HG02870 (cell line): Measurements from ENCODE around the gene RORB.

ENCODE experiments used
- ATAC-seq: cut with Tn5 transposase; IDR thresholded peaks from one replicate; pipeline ENCODE4 v1.9.1; 2021; ENCODE audit warnings: mild to moderate bottlenecking, moderate library complexity; ENCODE audit not compliant: unreplicated experiment

RORB gene

DNA sequence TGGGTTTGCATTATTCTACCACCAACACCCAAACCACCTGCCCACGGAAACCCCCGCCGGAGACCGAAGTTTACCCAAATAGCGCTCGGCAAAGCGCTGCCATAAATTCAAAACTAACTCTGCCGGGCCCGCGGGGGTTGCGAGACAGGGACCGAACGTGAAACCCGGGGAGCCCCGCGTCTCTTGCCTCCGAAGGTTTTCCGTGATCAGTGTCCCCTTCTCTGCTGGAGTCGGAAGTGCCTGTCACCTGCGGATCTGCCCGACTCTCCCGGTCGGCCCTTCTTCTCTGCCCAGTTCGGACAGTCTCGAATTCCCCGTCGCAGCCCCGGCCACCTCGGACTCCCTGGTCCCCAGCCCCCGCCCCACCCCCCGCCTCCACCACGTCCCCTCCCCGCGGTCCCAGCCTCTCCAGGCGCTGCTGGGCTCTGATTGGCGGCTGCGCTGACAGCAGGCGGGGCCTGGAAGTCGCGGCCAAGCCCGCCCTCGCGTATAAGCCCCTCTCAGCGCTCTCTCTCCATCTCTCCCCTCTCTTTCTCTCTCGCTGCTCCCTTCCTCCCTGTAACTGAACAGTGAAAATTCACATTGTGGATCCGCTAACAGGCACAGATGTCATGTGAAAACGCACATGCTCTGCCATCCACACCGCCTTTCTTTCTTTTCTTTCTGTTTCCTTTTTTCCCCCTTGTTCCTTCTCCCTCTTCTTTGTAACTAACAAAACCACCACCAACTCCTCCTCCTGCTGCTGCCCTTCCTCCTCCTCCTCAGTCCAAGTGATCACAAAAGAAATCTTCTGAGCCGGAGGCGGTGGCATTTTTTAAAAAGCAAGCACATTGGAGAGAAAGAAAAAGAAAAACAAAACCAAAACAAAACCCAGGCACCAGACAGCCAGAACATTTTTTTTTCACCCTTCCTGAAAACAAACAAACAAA, at the start of gene RORB:
RORB (plus strand) TSS at position 517 of the 929 bp plus-strand sequence. CDS start 642 bp downstream, outside the sequence.
- peak; percentile 89 for ATAC-seq

DNA sequence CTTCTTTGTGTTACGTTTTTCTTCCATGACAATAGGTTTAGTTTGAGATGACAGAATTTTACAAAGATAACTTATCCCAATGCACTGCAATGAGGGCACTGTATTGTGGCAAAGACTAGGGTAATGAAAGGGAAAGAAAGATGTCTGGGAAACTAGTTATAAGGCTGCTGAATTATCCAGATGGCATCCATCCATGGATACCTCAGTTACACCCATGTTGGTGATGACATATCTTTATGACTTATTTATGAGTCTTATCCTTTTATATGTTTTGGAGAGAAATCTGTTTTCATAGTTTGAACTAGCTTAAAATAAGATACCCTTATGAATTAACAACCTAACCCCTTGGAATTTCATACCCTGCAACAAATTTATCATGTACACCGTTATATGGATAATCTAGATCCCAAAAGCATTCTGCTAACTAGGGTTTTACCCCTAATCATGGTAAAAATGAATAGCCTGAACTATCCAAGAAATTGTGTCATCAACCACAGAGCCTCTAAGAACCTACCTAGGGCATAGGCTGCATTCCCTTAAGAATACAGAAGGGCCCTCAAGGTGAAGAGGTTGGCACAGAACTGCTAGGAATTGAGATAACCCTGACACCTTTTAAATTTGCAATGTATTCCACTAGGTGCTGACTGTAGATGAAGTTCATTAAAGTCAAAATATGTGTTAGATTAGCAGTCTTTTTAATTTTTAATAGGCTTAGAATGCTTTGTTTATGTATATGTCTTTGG, 49.5 kb upstream of the RORB start:
- no peak for ATAC-seq

GRCh38 chr9:74449060-74449459, 48.1 kb upstream of the RORB start:
- ATAC-seq, result no peak

GRCh38 chr9:74458832-74459231, 38.3 kb upstream of the RORB start:
- ATAC-seq, result no peak

DNA sequence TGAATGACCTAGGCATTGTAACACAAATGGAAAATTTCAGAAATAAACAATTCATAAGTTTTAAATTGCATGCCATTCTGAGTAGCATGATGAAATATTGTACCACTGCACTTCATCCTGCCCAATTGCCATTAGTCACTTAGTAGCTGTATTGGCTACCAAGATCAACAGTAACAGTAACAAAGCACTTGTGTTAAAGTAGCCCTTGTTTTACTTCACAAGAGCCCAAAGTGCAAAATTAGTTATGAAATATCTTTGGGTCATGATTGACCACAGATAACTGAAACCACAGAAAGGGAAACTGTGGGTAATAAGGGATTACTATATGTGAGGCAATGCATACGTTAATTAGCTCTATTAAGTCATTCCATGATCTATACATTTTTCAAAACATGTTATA, 33.3 kb upstream of the RORB start:
- no peak for ATAC-seq

- ATAC-seq, result no peak
Observed at GRCh38 chr9:74478606-74479005, 18.5 kb upstream of the RORB start.

DNA sequence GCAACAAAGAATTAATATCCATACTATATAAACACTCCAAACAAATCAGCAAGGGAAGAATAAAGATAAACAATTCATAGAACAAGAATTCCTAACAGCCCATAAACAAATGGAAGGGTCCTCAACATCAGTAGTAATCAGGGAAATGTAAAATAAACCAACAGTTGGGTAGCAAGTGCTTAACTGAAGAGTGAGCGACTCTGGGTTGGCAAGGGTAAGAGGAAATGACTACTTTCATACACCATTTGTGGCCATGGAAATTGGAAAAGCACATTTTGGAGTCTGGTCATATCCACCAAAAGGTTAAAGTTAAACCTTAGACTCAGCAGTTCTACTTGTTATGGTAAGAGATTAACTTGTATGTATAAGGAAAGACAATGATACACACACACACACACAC, 17.4 kb upstream of the RORB start:
- no peak for ATAC-seq

DNA sequence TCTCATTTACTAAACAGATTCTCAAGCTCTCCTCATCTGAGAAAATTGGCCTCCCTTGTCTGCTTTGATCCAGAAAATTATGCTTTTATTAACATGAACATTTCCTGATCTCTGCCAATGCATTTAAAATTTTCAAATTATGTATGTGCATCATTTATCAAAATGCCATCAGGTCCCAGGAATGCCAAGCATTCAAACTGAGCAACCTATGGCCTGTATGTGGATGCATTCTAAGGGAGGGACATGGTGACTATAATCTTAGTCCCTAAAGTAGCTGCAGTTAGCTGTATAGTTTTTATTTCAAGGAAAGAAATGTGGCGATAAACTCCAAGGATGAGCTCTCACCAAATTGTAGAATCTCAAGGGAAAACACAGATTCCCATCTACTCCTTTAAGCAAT, 9.7 kb upstream of the RORB start:
- ATAC-seq, result no peak

DNA sequence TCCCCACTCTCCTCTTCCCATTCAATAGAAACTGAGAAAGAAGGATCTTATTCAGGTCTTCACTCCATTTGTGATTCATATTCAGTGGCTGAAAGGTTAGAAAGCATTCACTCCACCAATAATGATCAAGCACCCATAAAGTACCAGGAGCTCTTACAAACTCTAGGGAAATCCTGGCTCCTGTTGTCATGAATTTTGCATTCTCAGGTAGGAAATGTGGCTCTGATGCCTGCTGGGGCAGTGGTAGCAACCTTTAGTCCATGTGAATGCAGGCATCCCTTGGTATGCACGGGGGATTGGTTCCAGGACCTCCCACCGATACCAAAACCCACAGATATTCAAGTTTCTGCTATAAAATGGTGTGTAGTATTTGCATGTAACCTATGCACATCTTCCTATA, 3.6 kb upstream of the RORB start:
- no peak for ATAC-seq

DNA sequence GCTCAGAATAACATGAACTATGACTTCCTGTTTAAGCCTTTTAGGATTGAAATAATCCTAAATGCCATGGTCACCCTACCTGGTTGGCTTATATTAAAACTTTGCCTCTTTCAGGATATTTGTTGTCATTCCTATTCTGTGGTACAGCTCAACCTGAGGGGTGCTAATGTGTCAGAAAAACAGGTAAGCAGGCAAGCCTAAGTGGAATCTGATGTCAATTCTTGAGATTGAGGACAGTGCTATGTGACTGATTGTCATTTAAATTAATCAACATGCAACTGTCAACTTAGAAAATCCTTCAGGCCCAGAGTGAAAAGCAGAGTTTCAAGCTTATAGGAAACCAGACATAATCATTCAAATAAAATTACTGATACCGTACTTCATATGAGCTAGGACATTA, 2.6 kb upstream of the RORB start:
- no peak for ATAC-seq

GRCh38 chr9:74496406-74496805, 729 bp upstream of the RORB start:
- no peak for ATAC-seq

DNA sequence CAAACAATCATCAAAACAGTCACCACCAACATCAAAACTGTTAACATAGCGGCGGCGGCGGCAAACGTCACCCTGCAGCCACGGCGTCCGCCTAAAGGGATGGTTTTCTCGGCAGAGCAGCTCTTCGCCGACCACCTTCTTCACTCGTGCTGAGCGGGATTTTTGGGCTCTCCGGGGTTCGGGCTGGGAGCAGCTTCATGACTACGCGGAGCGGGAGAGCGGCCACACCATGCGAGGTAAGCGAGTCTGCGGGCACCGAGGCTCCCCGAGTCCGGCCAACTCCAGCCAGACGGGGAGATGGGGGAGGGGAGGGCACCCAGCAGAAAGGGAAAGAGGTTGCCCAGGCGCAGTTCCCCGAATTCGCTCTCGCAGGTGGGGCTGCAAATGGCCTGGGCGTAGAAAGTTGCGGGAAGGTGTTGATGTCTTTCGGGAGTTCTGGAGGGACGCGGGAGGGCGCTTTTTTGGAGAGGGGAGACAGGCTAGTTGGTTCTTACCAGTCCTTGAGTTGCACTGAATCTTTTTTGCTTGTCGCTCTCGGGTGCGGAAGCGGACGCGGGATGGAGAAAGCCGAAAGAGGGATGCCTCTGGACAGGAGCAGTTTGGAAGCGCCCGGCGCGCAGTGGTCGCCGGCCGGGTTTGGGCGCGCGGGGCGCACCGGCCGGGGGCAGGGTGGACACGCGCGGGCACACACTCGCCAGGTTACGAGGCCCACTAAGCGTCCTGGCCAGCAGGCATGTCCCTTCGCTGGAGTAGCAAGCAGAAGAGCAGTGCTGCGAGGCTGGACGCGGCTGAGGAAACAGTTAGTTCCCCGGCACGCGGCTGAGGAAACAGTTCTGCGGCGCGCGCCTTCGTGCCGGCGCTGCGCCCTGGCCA, 849 bp downstream of the RORB start:
- no peak for ATAC-seq

DNA sequence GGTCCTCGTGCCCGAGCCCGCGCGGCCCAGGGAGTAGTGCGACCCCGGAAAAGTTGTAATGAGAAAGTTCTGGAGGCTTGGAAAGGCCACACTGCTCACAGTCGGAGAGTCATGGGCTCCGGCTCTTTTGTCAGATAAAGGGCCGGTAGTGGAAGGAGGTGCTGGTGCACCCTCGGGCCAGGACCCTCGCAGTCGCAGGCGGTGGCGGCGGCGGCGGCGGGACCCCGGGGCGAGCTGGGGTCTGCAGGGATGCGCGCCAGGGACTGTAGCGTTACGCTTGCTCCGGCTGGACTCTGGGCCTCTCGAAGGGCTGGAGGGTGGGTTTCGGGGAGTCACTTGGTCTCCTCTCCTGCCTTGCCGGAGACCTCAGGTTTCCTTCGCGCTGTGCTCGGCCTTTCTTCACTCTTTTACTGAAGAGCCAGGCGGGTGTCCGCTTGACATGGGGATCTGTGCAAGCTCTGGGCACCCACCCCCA, 1.5 kb downstream of the RORB start:
- ATAC-seq, result no peak

DNA sequence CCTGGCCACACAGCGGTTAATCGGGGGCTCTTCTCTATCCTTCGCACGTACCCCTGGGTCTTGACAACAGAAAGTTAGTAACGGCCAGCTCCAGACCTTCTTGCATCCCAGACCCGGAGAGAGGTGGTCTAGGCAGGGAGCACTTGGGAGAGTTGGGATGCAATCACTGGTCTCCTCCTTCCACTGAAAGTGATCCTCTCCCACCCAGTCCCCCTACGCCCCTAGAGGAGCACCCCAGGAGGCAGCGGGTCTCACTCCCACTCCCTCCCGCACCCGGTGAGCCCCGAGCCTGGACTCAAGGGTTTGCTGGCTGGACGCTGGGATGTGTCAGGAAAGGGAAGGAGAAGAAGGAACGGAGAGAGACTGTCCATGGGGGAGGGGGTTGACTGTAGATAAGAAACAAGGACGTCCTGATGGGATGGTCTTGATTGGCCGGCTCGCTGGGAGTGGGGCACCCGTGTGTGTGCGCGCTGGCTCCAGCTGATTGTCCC, 2.0 kb downstream of the RORB start:
- no peak for ATAC-seq

GRCh38 chr9:74499770-74500583, 2.8 kb downstream of the RORB start:
- ATAC-seq, result no peak

DNA sequence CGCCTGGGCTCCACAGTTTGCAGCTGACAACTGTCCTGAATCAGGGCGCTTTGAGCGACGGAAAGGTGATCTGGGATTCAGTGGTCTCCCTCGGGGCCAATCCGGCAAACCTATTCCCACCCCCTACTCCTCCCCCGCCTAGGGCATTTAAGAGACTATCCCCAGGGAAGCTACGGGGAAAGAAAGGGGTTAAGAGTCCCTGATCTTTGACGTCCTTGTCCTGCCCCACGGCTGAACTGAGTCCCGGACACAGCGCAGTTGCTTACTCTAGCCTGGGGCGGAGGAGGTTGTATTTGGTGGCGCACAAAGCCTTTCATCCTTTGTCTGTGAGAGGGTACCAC, 3.4 kb downstream of the RORB start:
- no peak for ATAC-seq

DNA sequence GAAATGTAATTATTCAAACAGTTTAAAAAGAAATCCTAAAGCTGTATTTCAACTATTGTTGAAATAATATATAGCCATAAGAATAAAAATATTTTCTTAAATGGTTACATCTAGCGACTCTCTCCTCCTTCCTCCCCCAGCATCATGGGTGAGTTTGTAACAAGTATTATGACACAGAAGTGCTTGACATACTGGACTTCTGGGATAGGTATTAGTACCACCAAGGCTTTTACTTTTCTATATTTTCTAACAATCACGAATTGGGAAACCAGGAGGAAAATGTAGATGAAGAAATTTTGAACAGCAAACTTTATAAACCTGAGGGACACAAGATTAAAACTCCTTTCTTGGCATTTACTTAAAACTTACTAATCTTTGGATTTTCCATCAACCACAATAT, 4.4 kb downstream of the RORB start:
- ATAC-seq, result no peak

DNA sequence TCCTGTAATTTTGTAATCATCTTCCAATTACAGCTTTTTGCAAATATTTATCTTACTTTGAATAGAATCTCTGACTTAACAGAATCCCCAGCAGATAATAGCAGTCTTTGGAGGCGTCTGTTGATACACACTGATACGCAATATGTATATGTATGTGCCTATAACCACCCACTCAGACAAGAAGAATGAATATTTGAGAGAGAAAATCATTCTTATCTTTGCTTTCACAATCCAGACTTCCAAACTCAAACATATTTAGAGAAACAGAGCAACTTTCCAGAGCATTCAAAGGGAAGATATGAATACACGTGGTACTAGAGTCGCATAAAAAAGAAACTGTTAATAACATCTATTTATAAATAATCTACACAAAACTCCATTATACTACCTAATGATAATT, 6.1 kb downstream of the RORB start:
- no peak for ATAC-seq

DNA sequence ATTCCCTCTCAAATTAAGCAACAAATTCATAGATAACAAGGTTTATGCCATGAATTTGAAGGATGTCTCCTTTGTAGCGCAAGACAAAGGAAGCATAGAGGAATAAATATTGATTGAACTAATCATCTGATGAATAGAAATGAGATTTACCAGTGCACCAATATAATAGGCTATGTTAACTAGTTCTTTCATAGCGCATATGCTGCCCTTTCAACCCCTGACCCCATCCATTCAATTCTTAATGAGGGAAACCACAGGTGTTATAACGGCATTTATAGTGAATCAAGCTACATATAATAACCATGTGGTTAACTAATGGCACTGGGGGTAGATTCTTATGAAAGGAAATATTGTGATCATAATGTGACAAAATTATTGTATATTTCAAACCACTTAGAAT, 6.5 kb downstream of the RORB start:
- no peak for ATAC-seq

DNA sequence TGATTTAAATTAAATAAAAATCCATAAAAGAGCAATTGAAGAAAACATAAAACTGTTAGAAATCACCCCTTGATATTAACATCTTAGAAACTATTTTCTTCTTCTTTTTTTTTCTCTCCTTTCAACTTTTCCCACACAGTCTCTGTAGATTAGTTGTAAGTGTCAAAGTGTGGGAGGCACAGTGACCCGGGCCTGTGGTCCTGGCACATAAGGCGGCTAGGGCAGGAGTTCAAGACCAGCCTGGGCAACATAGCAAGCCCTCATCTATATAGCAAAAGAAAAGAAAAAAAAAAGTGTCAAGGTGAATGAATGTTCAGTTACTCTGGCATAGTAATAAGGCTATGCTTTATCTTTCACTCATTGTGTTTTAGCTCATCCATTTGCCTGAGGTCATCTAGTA, 14.2 kb downstream of the RORB start:
- no peak for ATAC-seq
